Measurements from ENCODE around the gene P2RX6. TPM values are rescaled to one million over a fixed set of nuclear protein-coding genes. Genes with fewer than 3 reads are reported as not detected.
"Not testable (repeated sequence)": the region's sequence is repeated elsewhere in the genome, so short reads cannot be mapped to it uniquely, and the experiment has no call there.

The P2RX6 gene
- total RNA-seq, 2 experiments from 2014 or later: 0.82 to 1.9 TPM

GRCh38 chr22:21060363-21060762 lies 45.4 kb downstream of the P2RX6 start:
- POLR2A ChIA-PET; DNase-seq; H3K27ac Mint-ChIP-seq; H3K4me3 Mint-ChIP-seq; ATAC-seq (ENCODE audit: low read depth); H3K9me3 Mint-ChIP-seq; H3K36me3 Mint-ChIP-seq: not testable (repeated sequence)
- peaks cover 12% of the 10 kb centered on the region for H3K27me3 Mint-ChIP-seq
- H3K4me1 Mint-ChIP-seq: peaks cover 11% of the 10 kb centered on the region

GRCh38 chr22:21061660-21062321 lies 46.8 kb downstream of the P2RX6 start:
- ATAC-seq (ENCODE audit: low read depth); POLR2A ChIA-PET; H3K9me3 Mint-ChIP-seq; H3K36me3 Mint-ChIP-seq; DNase-seq; H3K27ac Mint-ChIP-seq; H3K4me1 Mint-ChIP-seq; H3K27me3 Mint-ChIP-seq; H3K4me3 Mint-ChIP-seq: not testable (repeated sequence)

- H3K4me3 Mint-ChIP-seq; DNase-seq; POLR2A ChIA-PET; H3K9me3 Mint-ChIP-seq; H3K27me3 Mint-ChIP-seq; H3K27ac Mint-ChIP-seq; H3K4me1 Mint-ChIP-seq; H3K36me3 Mint-ChIP-seq; ATAC-seq (ENCODE audit: low read depth): not testable (repeated sequence)
Measured at GRCh38 chr22:21064425-21064824, 49.5 kb downstream of the P2RX6 start.

GRCh38 chr22:21064917-21065864 lies 50.2 kb downstream of the P2RX6 start:
- Mint-ChIP-seq H3K27me3 (peaks cover 7% of the 10 kb centered on the region), H3K4me1 (peaks cover 4% of the 10 kb centered on the region), H3K4me3 (no peak overlapping the region), H3K9me3 (no peaks in the 10 kb centered on the region), H3K36me3 (no peaks in the 10 kb centered on the region), H3K27ac (no peak overlapping the region)
- DNase-seq (no peak), ATAC-seq (ENCODE audit: low read depth) (no peak)
- POLR2A ChIA-PET: no interaction called here

- no peak for DNase-seq
- ATAC-seq (ENCODE audit: low read depth): no peak
- H3K4me1 Mint-ChIP-seq: peaks cover 4% of the 10 kb centered on the region
- no peaks in the 10 kb centered on the region for H3K9me3 Mint-ChIP-seq
- POLR2A ChIA-PET: no interaction called here
- peaks cover 7% of the 10 kb centered on the region for H3K27me3 Mint-ChIP-seq
- no peak overlapping the region for H3K27ac Mint-ChIP-seq
- no peak overlapping the region for H3K4me3 Mint-ChIP-seq
- H3K36me3 Mint-ChIP-seq: no peaks in the 10 kb centered on the region
Measured at GRCh38 chr22:21067075-21067900, 52.3 kb downstream of the P2RX6 start.

GRCh38 chr22:21067901-21068680 lies 53.1 kb downstream of the P2RX6 start:
- Mint-ChIP-seq H3K27ac (no peak overlapping the region), H3K9me3 (no peaks in the 10 kb centered on the region), H3K4me1 (peaks cover 4% of the 10 kb centered on the region), H3K27me3 (peaks cover 7% of the 10 kb centered on the region), H3K4me3 (no peak overlapping the region), H3K36me3 (no peaks in the 10 kb centered on the region)
- no peak for ATAC-seq (ENCODE audit: low read depth)
- POLR2A ChIA-PET: no interaction called here
- no peak for DNase-seq

- DNase-seq: no peak
- no peaks in the 10 kb centered on the region for H3K9me3 Mint-ChIP-seq
- no peak overlapping the region for H3K27ac Mint-ChIP-seq
- POLR2A ChIA-PET: no interaction called here
- no peak overlapping the region for H3K4me3 Mint-ChIP-seq
- H3K36me3 Mint-ChIP-seq: no peaks in the 10 kb centered on the region
- no peak for ATAC-seq (ENCODE audit: low read depth)
- peaks cover 5% of the 10 kb centered on the region for H3K27me3 Mint-ChIP-seq
- peaks cover 4% of the 10 kb centered on the region for H3K4me1 Mint-ChIP-seq
Measured at GRCh38 chr22:21068681-21069276, 53.8 kb downstream of the P2RX6 start.

GRCh38 chr22:21069375-21069774 lies 54.4 kb downstream of the P2RX6 start:
- H3K27me3 Mint-ChIP-seq: peaks cover 5% of the 10 kb centered on the region
- H3K9me3 Mint-ChIP-seq: no peaks in the 10 kb centered on the region
- ATAC-seq (ENCODE audit: low read depth) (no peak), DNase-seq (no peak)
- no peak overlapping the region for H3K27ac Mint-ChIP-seq
- peaks cover 4% of the 10 kb centered on the region for H3K4me1 Mint-ChIP-seq
- no peak overlapping the region for H3K4me3 Mint-ChIP-seq
- H3K36me3 Mint-ChIP-seq: no peaks in the 10 kb centered on the region
- POLR2A ChIA-PET: no interaction called here

GRCh38 chr22:21070690-21071615 lies 56.0 kb downstream of the P2RX6 start:
- peaks cover 4% of the 10 kb centered on the region for H3K4me1 Mint-ChIP-seq
- no peak overlapping the region for H3K27ac Mint-ChIP-seq
- H3K27me3 Mint-ChIP-seq: peaks cover 5% of the 10 kb centered on the region
- no peak for DNase-seq
- H3K4me3 Mint-ChIP-seq: no peak overlapping the region
- H3K36me3 Mint-ChIP-seq: no peaks in the 10 kb centered on the region
- ATAC-seq (ENCODE audit: low read depth): no peak
- H3K9me3 Mint-ChIP-seq: no peaks in the 10 kb centered on the region
- POLR2A ChIA-PET: interaction anchor here (0.6 kb wide), 1 partner anchor 507 kb away, joined by 3 read pairs; no protein-coding TSS in a partner anchor

- DNase-seq; H3K4me3 Mint-ChIP-seq; ATAC-seq (ENCODE audit: low read depth); POLR2A ChIA-PET; H3K27ac Mint-ChIP-seq; H3K9me3 Mint-ChIP-seq; H3K4me1 Mint-ChIP-seq; H3K36me3 Mint-ChIP-seq; H3K27me3 Mint-ChIP-seq: not testable (repeated sequence)
Measured at GRCh38 chr22:21071796-21072195, 56.8 kb downstream of the P2RX6 start.

GRCh38 chr22:21073023-21073422 lies 58.1 kb downstream of the P2RX6 start:
- no peak overlapping the region for H3K27ac Mint-ChIP-seq
- no peaks in the 10 kb centered on the region for H3K36me3 Mint-ChIP-seq
- no peak overlapping the region for H3K4me3 Mint-ChIP-seq
- POLR2A ChIA-PET: no interaction called here
- DNase-seq (no peak), ATAC-seq (ENCODE audit: low read depth) (no peak)
- no peaks in the 10 kb centered on the region for H3K9me3 Mint-ChIP-seq
- peaks cover 2% of the 10 kb centered on the region for H3K4me1 Mint-ChIP-seq
- H3K27me3 Mint-ChIP-seq: peaks cover 3% of the 10 kb centered on the region

- Mint-ChIP-seq H3K27me3 (peaks cover 3% of the 10 kb centered on the region), H3K4me1 (no peaks in the 10 kb centered on the region), H3K9me3 (no peaks in the 10 kb centered on the region), H3K36me3 (no peaks in the 10 kb centered on the region), H3K27ac (no peak overlapping the region), H3K4me3 (no peak overlapping the region)
- ATAC-seq (ENCODE audit: low read depth) (no peak), DNase-seq (no peak)
- POLR2A ChIA-PET: no interaction called here
Measured at GRCh38 chr22:21073482-21073881, 58.5 kb downstream of the P2RX6 start.

Measured in activated naive CD8-positive, alpha-beta T cell treated with anti-CD3 and anti-CD28 coated beads, Interleukin-2, amount 10 ng/mL, durations not matched to agents 7 days and 5 days (primary cell).